NCI-H774 (cell line): ENCODE results near the gene XRCC5.
"Not testable (repeated sequence)": the region's sequence is repeated elsewhere in the genome, so short reads cannot be mapped to it uniquely, and the experiment has no call there.

Source experiments
- DNase-seq: peaks from one replicate; lab custom pipeline; 2025; lab: John Stamatoyannopoulos, UW

Gene XRCC5

DNA sequence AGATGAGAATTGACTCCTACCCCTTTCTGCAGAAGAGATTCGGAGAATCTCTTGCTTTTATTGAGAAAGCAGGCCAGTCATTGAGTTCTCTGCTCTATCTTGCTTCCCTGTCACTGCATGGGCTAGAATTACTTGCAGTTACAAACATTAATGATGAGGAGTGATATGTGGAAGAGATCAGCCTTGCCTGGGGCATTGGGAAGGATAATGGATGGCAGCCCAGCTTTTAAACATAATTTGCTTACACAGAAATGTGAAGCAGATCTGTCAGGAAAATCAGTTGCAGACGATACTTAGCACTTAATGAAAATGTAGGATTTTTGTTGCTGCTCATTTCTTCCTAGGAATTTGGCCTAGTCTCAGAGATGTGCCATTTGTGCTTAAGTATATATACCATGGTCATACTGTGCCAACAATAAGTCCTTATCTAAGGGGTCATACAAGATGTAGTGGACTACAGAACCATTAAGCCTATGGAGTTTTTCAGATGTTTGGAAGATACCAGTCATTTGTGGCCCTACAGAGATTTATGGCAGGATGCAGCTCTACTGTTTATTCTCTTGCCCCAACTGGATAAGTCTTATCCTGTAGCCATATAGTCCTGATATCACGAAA is 92.7 kb downstream of the XRCC5 start:
- no peak for DNase-seq

DNA sequence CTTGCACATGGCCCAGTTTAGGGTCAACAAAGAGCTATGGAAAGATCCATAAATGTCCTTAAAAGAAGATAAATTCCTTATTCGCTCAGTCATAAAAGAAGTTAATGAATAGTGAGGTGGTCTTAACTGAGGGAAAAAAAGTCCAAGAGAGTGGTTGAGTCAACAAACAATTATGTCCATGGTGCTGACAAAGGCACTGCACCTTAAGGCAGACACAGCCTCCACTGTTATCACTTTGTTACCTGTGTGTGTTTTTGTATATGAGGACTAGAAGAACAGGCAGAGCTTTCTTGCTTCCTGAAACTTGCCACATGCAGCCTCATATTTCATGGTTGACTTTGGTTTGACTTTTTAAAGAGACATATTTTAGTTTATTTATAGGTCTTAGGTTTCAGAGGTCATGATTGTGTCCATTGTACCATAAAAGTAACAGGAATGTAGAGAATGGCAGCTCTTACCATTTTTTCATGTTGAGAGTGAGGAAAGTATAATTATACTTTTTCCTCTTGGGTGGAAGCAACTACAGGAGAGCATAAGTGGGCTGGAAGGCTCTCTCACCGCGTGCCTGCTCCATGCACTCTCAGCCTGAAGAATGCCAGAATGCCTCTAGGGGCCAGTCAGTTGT is 93.6 kb downstream of the XRCC5 start:
- no peak for DNase-seq

DNA sequence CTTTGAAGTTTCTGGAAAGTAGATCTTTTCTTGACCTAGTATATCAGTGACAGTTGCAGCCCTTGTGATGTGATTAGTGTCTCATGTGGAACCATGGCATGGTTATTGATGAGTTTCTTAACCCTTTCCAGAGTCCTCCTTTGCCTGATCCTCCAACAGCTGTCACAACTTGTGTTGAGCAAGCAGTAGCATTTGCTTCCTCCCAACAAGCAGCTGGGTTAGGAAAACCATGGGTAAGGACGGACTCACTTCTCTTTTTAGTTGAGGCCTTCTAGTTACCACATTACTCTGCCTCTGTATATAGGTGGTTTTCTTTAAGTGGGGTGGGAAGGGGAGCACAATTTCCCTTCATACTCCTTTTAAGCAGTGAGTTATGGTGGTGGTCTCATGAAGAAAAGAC is 96.3 kb downstream of the XRCC5 start:
- DNase-seq, result no peak

- no peak for DNase-seq
Observed at GRCh38 chr2:216206041-216206703, 97.0 kb downstream of the XRCC5 start.

- DNase-seq, result no peak
Observed at GRCh38 chr2:216206821-216207220, 97.7 kb downstream of the XRCC5 start.

GRCh38 chr2:216208661-216209060 is 99.5 kb downstream of the XRCC5 start:
- DNase-seq, result not testable (repeated sequence)

DNA sequence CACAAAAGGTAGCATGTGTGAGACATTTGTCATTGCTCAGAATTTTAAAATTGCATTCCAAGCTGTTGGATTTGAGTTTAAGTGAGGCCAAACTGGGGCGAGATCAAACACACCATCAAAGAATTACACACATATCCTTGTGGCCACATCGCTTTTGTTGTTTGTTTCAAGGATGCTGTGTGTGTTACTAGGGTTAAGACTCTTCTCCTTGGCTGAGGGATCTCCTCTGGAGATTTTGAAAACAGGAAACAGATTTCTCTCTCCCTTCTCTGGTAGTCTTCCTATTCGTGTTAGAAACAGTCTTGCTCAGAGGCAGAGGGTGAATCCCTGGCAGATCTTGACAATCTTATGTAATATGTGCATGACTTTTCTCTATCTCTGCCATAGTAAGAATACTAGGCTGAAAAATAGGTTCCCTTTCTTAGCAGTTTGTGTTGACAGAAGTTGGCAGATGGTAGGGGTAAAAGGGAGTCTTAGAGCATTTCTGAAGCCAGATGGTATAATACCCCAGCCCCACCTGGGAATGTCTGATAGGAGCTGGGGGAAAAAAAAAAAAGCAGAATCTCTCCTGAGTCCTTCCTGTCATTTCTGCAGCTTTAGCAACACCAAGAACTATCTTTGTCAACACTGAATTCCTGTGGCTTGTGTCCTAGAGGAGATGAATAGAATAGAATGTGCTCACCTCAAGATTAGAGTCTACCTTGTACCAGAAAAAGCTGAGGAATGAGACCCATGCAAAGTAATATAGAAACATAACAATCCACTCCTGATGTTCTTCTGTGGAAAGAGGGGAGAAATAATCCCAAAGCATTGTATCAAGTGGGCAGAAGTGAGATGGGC is 101.8 kb downstream of the XRCC5 start:
- DNase-seq, result no peak

GRCh38 chr2:216211614-216212145 is 102.5 kb downstream of the XRCC5 start:
- no peak for DNase-seq

DNA sequence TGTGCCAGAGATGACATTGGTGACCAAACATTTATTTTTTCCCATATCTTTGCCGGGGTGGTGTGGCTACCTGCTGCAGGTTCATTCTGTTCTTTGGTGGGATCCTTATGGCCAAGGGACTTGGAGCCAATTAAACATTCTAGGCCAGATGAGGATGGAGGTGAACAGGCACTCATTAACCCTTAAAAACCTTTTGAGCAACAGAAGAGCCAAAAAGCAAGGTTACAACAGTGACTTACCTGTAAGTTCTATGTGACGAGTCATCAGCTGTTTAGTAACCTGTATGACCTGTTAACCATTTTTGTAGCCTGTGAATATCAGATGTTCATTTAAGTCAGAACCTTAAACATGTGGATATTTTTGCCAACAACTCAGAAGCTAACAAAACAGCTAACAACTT is 105.6 kb downstream of the XRCC5 start:
- DNase-seq, result no peak

DNA sequence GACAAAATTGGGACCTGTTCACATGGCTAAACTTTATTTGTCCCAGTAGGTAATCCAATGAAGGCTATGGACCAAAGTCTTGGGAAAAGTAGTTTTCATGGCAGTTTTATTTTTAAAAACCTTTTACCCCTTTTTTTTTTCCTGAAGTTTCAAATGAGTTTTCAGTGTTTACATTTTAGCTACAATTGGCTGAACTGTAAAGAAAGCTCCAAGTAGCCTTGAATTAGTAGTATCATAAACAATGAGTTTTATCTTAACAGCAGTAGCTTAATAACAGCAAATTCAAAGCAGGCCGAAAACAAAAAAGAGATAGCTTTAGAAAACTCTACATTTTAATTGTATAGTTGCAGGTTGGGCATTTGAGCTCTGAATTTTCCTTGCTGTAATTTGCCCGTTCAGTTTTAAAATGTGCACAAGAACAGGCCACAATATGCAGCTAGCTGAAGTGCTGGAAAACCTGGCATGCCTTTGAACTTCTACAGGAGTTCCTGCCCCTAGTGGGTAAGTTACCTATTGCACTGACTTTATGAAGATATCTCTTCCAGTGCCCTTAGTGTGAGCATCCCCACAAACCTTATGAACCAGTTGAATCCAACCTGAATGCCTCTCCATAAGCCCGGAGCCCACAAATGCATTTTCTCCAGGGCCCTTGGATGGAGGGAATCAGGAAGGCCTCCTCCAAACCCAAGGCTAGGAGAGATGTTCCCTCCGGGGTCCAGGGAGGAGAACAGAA is 106.7 kb downstream of the XRCC5 start:
- DNase-seq, result no peak

- DNase-seq, result no peak
Observed at GRCh38 chr2:216216951-216217903, 108.1 kb downstream of the XRCC5 start.

DNA sequence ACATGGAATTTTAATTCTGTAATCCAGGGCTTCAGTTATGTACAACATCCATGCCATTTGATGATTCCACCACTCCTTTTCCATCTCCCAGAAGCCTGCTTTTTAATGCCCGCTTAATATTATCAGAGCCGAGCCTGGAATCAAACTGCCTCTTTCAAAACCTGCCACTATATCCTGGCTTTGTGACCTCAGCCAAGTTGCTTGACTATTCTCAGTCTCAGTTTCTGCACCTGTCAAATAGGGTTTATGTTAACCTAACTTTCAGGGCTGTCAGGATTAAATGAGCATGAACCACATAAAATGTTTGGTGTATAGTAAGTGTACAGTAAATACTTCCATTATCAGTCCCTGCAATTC is 108.7 kb downstream of the XRCC5 start:
- DNase-seq, result no peak

DNA sequence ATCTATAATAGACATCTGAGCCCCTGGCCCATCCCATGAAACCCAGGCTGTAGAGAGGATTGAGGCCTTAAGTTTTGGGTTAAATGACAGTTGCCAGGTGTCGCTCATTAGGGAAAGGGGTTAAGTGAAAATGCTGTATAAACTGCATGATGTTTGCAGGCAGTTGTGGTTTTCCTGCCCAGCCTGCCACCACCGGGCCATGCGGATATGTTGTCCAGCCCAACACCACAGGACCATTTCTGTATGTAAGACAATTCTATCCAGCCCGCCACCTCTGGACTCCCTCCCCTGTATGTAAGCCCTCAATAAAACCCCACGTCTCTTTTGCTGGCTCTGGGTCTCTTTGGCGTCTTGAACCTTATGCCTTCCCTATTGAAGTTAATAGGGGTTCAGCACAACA is 110.7 kb downstream of the XRCC5 start:
- DNase-seq, result no peak

DNA sequence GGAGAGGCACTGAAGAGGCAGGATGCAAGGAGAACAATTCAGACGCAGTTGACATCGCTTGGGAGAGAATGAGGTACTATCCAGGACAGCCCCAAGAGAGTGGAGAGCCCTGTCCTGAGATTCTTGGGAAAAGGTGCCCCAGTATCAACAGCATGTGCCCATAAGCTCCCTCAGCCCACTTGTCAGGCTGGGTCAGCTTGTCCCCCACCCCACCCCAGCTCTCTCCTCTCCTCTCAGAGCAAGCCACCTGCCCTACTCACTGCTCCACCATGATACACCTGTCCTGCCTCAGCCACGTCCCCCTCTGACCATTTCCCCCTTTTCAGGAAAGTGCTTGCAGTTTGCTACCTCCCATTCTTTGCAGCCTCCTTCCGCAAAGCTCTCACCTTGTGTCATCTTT is 111.8 kb downstream of the XRCC5 start:
- no peak for DNase-seq

GRCh38 chr2:216221811-216222210 is 112.7 kb downstream of the XRCC5 start:
- DNase-seq, result no peak

GRCh38 chr2:216222650-216223352 is 113.7 kb downstream of the XRCC5 start:
- DNase-seq, result no peak

DNA sequence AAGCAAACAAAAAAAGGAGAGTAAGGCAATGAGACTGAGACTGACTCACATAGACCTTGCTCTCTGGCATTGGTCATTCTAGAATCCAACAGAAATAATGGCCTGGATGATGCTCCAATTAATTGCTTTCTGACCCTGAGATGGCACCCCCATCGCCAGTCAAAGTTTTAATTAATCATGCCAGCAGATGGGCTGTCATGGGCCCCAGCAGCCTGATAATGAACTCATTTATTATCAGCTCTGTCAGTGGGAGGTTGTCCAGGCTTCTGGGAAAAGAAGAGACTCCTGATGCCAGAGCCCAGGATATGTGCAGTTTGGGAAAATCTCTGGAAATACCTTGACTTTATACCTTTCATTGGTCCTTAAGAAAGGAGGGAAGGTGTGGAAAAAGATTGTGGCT is 115.2 kb downstream of the XRCC5 start:
- no peak for DNase-seq

DNA sequence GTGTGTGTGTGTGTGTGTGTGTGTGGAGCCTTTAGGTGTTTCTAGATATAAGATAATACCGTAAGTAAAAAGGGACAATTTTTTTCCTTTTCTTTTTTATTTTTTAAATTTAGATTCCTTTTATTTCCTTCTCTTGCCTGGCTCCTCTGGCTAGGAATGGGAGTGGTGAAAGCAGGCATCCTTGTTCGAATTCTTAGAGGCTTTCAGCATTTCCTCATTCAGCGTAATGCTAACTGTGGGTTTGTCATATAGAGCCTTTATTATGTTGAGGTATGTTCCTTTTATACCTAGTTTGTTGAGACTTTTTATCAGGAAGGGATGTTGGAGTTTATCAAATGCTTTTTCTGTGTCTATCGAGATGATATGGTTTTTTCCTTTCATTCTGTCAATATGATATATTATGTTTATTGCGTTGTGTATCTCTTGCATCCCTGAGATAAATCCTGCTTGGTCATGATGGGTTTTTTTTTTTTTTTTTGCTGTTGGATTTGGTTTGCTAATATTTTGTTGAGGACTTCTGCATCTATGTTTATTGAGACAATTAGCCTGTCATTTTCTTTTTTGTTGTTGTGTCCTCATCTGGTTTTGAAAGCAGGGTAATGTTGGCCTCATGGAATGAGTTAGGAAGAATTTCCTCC is 120.2 kb downstream of the XRCC5 start:
- no peak for DNase-seq

GRCh38 chr2:216231867-216232266 is 122.7 kb downstream of the XRCC5 start:
- DNase-seq, result no peak

DNA sequence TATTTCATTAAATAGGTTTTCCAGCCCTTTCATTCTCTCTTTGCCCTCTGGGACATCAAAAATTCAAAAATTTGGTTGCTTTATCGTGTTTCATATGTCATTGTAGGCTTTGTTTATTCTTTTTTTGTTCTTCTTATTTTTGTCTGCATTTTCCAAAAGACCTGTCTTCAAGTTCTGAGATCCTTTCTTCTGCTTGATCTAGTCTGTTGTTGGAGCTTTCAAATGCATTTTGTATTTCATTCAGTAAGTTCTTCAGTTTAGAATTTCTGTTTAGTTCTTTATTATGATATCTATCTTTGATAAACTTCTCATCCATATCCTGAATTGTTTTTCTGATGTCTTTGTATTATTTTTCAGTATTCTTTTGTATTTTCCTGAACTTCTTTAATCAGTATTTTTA is 123.6 kb downstream of the XRCC5 start:
- no peak for DNase-seq
